MCF 10A (cell line): ENCODE data around the gene ZNF311. TPM values are rescaled to one million over a fixed set of nuclear protein-coding genes. Genes with fewer than 3 reads are reported as not detected.
A peak's percentile ranks its signal among the peaks of the same experiment; 100 is the strongest.
"Not testable (repeated sequence)": the region's sequence is repeated elsewhere in the genome, so short reads cannot be mapped to it uniquely, and the experiment has no call there.

Experiments used
- BruUV-seq: library from RNA; stranded (reverse); fragments of 400-500 nt; replicated peaks from 2 replicates; lab custom pipeline; 2021; lab: Mats Ljungman, UMichigan
- CTCF ChIA-PET: fragments of 300-600 bp; sonication (Branson Sonifier 250); formaldehyde crosslinking; extraction: SDS; loops from one replicate; lab custom pipeline; 2021; ENCODE audit warnings: antibody characterized with exemption, inconsistent platforms; lab: Yijun Ruan, JAX
- POLR2A ChIA-PET: fragments of 300-600, 350-650 bp; sonication (Branson Sonifier 250); formaldehyde crosslinking; extraction: SDS; loops from one replicate; lab custom pipeline; 2020; ENCODE audit warnings: antibody characterized with exemption, inconsistent platforms; lab: Yijun Ruan, JAX
- DNase-seq: peaks from one replicate; pipeline ENCODE4 v3.0.0-alpha.2; 2018; ENCODE audit not compliant: unreplicated experiment
- H3K27ac Mint-ChIP-seq: one replicate; pipeline ENCODE4 v1.8.0; 2022; ENCODE audit warnings: mild to moderate bottlenecking, low read depth, mixed read lengths; ENCODE audit not compliant: unreplicated experiment
- H3K27me3 Mint-ChIP-seq: one replicate; pipeline ENCODE4 v1.8.0; 2022; ENCODE audit warnings: mixed read lengths; ENCODE audit not compliant: insufficient read depth, unreplicated experiment
- H3K36me3 Mint-ChIP-seq: one replicate; pipeline ENCODE4 v1.8.0; 2022; ENCODE audit warnings: mild to moderate bottlenecking, moderate library complexity, mixed read lengths; ENCODE audit not compliant: insufficient read depth, unreplicated experiment
- H3K4me1 Mint-ChIP-seq: one replicate; pipeline ENCODE4 v1.8.0; 2022; ENCODE audit warnings: mixed read lengths; ENCODE audit not compliant: insufficient read depth, unreplicated experiment
- H3K4me3 Mint-ChIP-seq: one replicate; pipeline ENCODE4 v1.8.0; 2022; ENCODE audit warnings: mild to moderate bottlenecking, moderate library complexity, mixed read lengths; ENCODE audit not compliant: unreplicated experiment
- H3K9me3 Mint-ChIP-seq: one replicate; pipeline ENCODE4 v1.8.0; 2022; ENCODE audit warnings: mixed read lengths; ENCODE audit not compliant: unreplicated experiment
- CTCF ChIP-seq: fragments of 200-600 bp; IDR thresholded peaks from one replicate; pipeline ENCODE4 v1.8.0; 2022; ENCODE audit warnings: antibody characterized with exemption, mild to moderate bottlenecking; ENCODE audit not compliant: unreplicated experiment
- intact Hi-C: fragments of 100-400 bp; cut with micrococcal nuclease; formaldehyde crosslinking; loops from 2 replicates; pipeline ENCODE4 v1.14.1; 2022
- total RNA-seq: library from RNA; stranded (reverse); gene quantifications from 2 replicates; pipeline ENCODE4 v1.2.3, GENCODE V29; 2022

Gene ZNF311
- total RNA-seq, 1 experiment from 2014 or later: 3.6 TPM

GRCh38 chr6:28969129-28969528, 36.0 kb downstream of the ZNF311 start:
- Mint-ChIP-seq H3K4me1 (no peaks in the 10 kb centered on the region), H3K9me3 (peaks cover 7% of the 10 kb centered on the region), H3K4me3 (no peak overlapping the region), H3K27me3 (no peaks in the 10 kb centered on the region), H3K36me3 (peaks cover 2% of the 10 kb centered on the region), H3K27ac (no peak overlapping the region)
- no peak for DNase-seq
- ChIA-PET CTCF (interaction anchor here (0.6 kb wide), 1 partner anchor 47 kb away, joined by 3 read pairs; no protein-coding TSS in a partner anchor), POLR2A (no interaction called here)
- TF ChIP-seq CTCF: no peak
- BruUV-seq: no TSS peak
- intact Hi-C loops: no loop called here

GRCh38 chr6:28968476-28968875, 36.6 kb downstream of the ZNF311 start:
- CTCF ChIA-PET: no interaction called here
- intact Hi-C loops: no loop called here
- BruUV-seq: no TSS peak
- Mint-ChIP-seq H3K9me3 (peaks cover 7% of the 10 kb centered on the region), H3K27ac (no peak overlapping the region), H3K27me3 (no peaks in the 10 kb centered on the region), H3K4me1 (no peaks in the 10 kb centered on the region), H3K36me3 (no peaks in the 10 kb centered on the region), H3K4me3 (no peak overlapping the region)
- POLR2A ChIA-PET: no interaction called here
- no peak for TF ChIP-seq CTCF
- no peak for DNase-seq

- intact Hi-C loops: no loop called here
- Mint-ChIP-seq H3K4me1 (no peaks in the 10 kb centered on the region), H3K27ac (no peak overlapping the region), H3K4me3 (no peak overlapping the region), H3K9me3 (peaks cover 7% of the 10 kb centered on the region), H3K36me3 (no peaks in the 10 kb centered on the region), H3K27me3 (no peaks in the 10 kb centered on the region)
- no TSS peak for BruUV-seq
- no peak for DNase-seq
- ChIA-PET POLR2A (no interaction called here), CTCF (no interaction called here)
- no peak for TF ChIP-seq CTCF
Measured at GRCh38 chr6:28965706-28966105, 39.4 kb downstream of the ZNF311 start.

GRCh38 chr6:28960846-28961500, 44.1 kb downstream of the ZNF311 start:
- no peak for TF ChIP-seq CTCF
- ChIA-PET CTCF (no interaction called here), POLR2A (interaction anchor here (0.6 to 1.4 kb wide), 4 partner anchors 16 to 700 kb away, joined by 3 read pairs; no protein-coding TSS in a partner anchor)
- no TSS peak for BruUV-seq
- Mint-ChIP-seq H3K27ac (peak overlapping the region; percentile 10), H3K9me3 (no peaks in the 10 kb centered on the region), H3K4me3 (no peak overlapping the region), H3K36me3 (no peaks in the 10 kb centered on the region), H3K4me1 (no peaks in the 10 kb centered on the region), H3K27me3 (no peaks in the 10 kb centered on the region)
- intact Hi-C loops: no loop called here
- DNase-seq: no peak

- POLR2A ChIA-PET, H3K9me3 Mint-ChIP-seq, H3K4me3 Mint-ChIP-seq, H3K27me3 Mint-ChIP-seq, H3K4me1 Mint-ChIP-seq, DNase-seq, H3K36me3 Mint-ChIP-seq, BruUV-seq, intact Hi-C loops, H3K27ac Mint-ChIP-seq, CTCF ChIA-PET: not testable (repeated sequence)
Measured at GRCh38 chr6:28958561-28959243, 46.4 kb downstream of the ZNF311 start.

GRCh38 chr6:28957795-28958314, 47.3 kb downstream of the ZNF311 start:
- H3K36me3 Mint-ChIP-seq, H3K4me3 Mint-ChIP-seq, H3K27me3 Mint-ChIP-seq, H3K4me1 Mint-ChIP-seq, intact Hi-C loops, BruUV-seq, CTCF ChIA-PET, H3K27ac Mint-ChIP-seq, POLR2A ChIA-PET, H3K9me3 Mint-ChIP-seq, DNase-seq: not testable (repeated sequence)
